Suppressor macrophage treated with lipopolysaccharide for 4 hours (primary cell): ENCODE results near the gene NLRP6.
"Not testable (repeated sequence)": the region's sequence is repeated elsewhere in the genome, so short reads cannot be mapped to it uniquely, and the experiment has no call there.

Experiments used
- DNase-seq: peaks from one replicate; pipeline ENCODE4 v3.0.0-alpha.2; 2020

The NLRP6 gene

GRCh38 chr11:282630-283360 is 4.6 kb downstream of the NLRP6 start:
- no peak for DNase-seq

- no peak for DNase-seq
Observed at GRCh38 chr11:283405-284104, 5.3 kb downstream of the NLRP6 start.

- DNase-seq, result no peak
Observed at GRCh38 chr11:284105-285020, 6.2 kb downstream of the NLRP6 start.

- DNase-seq, result no peak
Observed at GRCh38 chr11:285021-285893, 7.0 kb downstream of the NLRP6 start.

GRCh38 chr11:285894-286220 is 7.7 kb downstream of the NLRP6 start:
- no peak for DNase-seq

- not testable (repeated sequence) for DNase-seq
Observed at GRCh38 chr11:286977-287820, 9.0 kb downstream of the NLRP6 start.

- DNase-seq, result no peak
Observed at GRCh38 chr11:287821-288477, 9.7 kb downstream of the NLRP6 start.

- DNase-seq, result peak; percentile 65
Observed at GRCh38 chr11:288478-289397, 10.5 kb downstream of the NLRP6 start, which contains the start of gene PGGHG. PGGHG (plus strand) TSS chr11:289126; CDS start chr11:289817, 691 bp downstream.

- no peak for DNase-seq
Observed at GRCh38 chr11:289398-289711, 11.1 kb downstream of the NLRP6 start.

GRCh38 chr11:289712-290620 is 11.8 kb downstream of the NLRP6 start:
- DNase-seq, result no peak

GRCh38 chr11:290621-291231 is 12.5 kb downstream of the NLRP6 start:
- DNase-seq, result no peak

- no peak for DNase-seq
Observed at GRCh38 chr11:291281-292210, 13.3 kb downstream of the NLRP6 start.

GRCh38 chr11:292211-293121 is 14.3 kb downstream of the NLRP6 start:
- DNase-seq, result no peak

GRCh38 chr11:293271-293851 is 15.2 kb downstream of the NLRP6 start:
- DNase-seq, result no peak

GRCh38 chr11:293852-294661 is 15.8 kb downstream of the NLRP6 start:
- DNase-seq, result no peak
